Activated CD8-positive, alpha-beta memory T cell treated with anti-CD3 and anti-CD28 coated beads for 1 hour (primary cell): ENCODE data around the gene SETSIP.
"Not testable (repeated sequence)": the region's sequence is repeated elsewhere in the genome, so short reads cannot be mapped to it uniquely, and the experiment has no call there.

ENCODE experiments used
- DNase-seq, 2 donors: peaks; one replicate each; pipeline ENCODE4 v3.0.0-alpha.2; 2020; ENCODE audit warnings: low read depth in 1 of 2; ENCODE audit errors: extremely low read depth in 1 of 2

SETSIP gene

DNA sequence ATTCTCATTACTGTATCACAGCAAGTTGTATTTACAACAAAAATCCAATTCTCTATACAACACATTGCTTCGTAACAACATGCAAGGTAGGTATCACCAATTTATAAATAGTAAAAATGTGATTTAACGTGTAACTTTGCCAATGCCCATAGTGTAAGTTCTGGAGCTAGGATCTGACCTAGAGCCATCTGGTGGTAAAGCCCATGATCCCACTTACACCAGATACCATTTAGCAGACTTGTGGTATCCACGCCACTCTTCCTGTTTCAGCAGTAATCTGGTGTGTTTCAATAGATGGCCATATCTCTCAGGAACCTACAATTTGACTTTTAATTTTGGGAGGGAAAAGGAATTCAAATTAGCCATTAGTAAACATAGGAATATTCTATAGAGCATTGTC is 10.2 kb downstream of the SETSIP start:
- no peak for DNase-seq

DNA sequence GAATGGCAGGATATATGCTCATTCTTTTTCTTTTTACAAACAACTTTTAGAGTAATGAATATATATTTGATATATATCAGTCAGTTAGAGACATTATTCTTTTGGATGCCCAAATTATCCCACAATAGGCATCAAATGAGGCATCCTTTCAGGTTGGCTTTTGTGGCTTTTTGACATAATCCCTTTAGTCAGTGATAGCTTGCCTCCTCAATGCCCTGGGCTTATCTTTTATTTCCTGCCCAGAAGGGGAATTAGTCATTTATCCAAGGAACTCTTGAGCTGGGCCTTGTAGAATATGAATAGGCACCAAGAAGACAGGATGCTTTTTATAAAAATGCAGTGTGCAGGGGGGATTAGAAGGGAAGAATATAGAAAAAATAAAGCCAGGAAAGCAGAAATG is 23.3 kb downstream of the SETSIP start:
- DNase-seq: no peak

DNA sequence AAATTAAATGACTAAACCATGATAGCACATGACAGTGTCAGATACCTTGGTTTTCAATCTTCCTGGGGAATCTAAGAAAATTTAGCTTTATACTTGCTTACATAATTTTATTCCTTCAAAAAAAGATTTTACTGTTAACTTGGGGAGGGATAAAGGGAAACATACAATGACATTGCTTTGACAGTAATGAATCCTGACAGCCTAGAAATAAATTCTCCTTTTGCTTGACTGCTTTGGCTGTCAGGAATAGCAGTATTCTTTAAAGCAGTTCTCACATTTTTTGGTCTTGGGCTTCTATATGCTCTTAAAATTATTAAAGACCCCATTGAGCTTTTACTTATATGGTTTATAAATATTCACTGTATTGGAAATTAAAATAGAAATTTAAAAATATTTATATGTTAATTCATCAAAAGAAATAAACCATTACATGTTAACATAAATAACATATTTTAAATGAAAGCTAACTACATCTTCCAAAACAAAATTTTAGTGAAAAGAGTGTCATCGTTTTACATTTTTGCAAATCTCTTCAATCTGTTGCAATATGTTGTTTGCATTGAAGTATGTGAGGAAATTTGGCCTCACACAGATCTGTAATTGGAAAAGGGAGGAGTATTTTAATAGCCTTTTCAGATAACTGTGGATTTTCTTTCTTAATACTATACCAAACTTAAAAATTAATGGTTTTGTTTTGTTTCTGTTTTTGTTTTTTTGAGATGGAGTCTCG is 29.3 kb downstream of the SETSIP start:
- no peak for DNase-seq

DNA sequence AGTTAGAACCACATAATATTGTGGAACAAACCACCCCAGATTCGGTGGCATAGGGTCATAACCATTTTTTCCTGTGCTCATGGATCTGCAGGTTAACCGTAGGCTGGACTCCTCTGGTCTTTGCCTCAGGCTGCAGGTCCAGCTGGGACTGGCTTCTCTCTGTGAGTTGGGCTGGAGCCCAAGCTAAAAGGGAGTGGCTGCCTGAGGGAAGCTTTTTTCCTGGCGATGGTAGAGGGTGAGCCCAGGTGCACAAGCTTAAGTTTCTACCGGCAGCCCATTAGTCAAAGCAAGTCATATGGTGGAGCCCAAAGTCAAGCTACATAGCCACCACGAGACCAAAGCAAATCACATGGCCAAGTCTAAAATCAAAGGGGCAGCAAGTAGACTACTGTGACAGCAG is 31.6 kb downstream of the SETSIP start:
- DNase-seq: no peak

DNA sequence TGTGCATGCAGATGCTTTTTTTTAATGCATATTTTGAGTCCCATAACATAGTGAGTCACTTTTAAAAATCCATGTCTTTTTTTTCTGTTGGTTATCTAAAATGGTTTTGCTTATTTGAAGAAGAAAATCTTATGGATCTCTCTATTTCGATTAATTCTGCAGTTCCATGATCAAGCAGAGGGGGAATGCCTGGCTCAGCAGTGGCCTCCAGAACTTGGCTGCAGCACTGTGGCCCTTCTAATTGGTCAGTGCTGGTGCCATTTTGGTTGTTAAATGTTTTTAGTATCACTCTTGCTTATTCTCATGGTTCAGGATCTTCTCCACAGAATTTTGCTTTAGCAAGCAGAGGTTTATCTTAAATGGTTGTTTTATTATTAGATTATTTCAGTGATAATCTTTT is 34.2 kb downstream of the SETSIP start:
- no peak for DNase-seq

DNA sequence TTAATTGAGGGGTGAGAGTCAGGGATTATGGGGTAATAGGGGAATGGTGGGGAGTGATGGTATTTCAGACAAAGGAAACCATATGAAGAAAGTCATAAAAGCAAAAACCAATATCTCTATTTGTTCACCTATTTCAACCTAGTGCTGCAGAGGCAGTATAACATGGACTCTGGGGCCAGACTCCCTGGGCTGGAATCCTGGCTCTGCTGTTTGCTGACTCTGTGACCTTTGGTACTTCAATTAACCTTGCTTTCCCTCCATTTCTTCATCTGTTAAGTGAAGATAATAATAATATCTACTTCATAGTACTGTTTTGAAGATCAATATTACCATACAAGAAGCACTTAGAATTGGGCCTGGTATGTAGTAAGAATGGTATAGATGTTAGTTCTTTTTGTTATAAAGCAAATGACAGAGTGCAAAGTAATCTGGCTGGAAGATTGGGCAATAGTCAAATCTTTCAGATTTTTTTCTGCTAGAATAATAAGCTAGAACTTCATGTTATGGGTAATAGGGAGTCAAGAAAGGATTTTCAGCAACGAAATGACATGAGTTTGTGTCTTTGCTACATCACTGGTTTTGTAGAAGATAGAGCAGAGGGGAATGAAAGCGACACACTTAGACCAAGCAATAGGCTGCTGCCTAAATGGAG is 36.4 kb downstream of the SETSIP start:
- DNase-seq: no peak

DNA sequence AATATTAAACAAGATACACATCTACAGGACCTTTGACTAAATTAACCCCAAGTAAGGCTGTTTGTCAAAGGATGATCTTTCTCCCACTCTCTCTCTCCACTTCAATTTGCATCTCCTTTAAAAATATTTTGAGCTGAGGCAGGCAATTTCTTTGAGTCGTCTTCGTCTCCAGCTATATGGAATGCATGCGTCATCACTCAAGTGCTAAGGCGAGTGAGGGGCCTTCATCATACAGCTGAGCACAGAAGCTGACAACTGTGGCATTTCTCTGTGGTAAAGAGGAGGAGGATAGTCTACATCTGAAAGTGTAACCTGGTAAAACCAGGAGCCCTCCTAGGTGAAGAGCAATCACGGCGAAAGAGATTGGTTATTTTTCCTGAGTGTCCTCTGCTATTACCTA is 37.8 kb downstream of the SETSIP start:
- no peak for DNase-seq

DNA sequence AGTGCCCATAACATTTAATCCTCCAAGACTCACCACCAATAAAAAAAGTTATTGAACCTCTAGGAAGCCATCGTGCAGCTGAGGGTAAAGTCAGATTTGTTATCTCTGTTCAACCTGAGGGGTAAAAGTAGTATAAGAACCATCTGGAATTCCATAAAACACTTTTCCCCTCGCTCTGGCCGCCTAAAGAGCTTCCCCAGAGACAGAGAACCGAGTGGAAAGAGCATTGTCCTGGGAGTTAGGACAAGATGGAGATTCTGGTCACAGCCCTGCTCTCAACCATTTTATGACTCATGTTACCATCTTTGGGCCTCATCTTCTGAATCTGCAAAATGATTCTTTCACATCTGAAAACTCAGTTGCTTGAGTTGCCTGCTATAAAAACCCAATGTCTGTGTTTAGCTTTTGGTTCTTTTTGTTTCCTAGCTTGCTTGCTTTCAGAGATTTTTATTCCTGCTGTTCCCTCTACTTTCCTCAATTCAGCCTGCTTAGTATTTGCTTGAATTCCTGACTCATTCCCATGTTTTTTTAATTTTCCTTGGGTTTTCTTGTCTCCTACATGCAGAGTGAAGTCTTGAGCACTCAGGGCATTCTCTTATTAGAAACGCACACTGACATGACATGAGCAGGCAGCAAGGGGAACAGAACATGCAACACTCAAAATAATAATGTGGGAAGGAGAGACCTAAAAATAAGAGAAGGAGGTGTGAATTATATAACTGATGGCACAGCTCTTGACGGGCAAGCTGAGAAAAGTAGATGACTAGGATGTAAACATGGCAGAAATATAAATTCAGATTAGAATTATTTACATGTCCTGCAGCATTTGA is 43.7 kb downstream of the SETSIP start:
- no peak for DNase-seq

DNA sequence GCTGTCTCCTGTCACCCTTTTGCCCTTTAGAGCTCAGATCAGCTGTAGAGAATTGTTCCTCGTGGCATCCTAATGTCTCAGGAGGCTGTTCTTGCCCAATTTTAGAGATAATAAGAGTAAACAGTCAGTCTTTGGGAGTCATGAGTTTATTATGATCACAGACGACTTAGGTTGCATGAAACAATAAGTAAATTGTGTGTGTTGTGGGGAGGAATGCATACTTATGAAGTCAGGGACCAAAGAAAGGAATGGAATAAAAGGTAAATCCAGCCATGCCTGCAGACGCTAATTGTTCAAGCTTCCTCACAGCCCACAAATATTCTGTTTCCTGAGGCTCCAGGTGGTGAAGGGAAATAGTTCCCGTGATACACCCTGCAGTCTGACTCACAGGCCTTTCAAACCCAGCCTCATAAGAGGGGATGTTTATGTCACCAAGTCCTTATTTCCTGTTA is 44.5 kb downstream of the SETSIP start:
- no peak for DNase-seq

DNA sequence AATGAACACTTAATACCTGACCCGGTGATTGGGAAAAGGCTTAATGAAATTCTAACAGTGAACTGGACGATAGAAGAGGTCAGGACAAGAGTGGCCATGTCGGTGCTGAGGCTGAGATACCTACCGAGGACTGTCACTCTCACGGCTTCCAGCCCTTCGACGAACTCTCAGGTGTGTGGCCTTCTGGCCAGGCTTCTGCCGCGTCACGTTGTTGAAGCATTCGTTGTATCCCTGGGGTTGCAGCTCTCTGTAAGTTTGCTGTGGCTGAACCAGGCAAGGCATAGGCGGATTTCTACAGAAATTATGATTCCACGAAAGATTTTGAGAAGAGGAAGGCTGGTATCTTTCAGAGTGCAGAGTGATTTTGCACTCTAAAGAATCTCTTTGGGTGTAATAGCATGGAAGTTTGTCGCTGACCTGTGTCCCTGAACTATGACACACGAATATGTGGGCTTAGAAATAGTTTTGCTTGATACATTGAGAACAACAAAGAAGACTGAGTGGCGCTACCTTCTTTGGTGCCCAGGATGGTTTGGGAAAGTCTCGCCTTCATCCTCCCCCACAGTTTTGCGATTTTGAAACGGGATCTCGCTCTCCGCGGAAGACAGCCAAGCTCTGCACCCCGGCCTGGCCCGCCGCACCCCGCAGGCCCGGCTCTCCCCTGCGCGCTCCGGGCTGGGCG is 45.8 kb downstream of the SETSIP start:
- no peak for DNase-seq

DNA sequence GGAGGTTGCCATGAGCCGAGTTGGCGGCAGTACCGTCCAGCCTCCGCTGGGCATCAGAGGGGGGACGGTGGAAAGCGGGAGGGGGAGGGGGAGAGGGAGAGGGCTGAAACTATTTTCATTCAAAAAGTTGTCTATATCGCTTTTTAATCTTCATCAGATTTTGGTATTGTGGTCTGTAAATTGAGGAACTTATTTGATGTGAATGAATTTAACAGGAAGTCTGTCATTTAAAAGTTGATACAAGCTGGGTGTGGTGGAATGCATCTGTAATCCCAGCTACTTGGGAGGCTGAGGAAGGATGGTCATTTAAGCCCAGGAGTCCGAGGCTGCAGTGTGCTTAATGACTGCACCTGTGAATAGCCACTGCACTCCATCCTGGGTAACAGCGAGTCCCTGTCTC is 48.4 kb downstream of the SETSIP start:
- DNase-seq: no peak

DNA sequence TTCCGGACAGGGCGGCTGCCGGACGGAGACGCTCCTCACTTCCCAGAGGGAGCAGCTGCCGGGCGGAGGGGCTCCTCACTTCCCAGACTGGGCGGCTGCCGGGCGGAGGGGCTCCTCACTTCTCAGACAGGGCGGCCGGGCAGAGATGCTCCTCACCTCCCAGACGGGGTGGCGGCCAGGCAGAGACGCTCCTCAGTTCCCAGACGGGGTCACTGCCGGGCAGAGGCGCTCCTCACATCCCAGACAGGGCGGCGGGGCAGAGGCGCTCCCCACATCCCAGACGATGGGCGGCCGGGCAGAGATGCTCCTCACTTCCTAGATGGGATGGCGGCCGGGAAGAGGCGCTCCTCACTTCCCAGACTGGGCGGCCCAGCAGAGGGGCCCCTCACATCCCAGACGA is 49.2 kb downstream of the SETSIP start:
- not testable (repeated sequence) for DNase-seq
